GM23338 (cell line): ENCODE measurements around the gene PPL. TPM values are rescaled to one million over a fixed set of nuclear protein-coding genes. Genes with fewer than 3 reads are reported as not detected.

Experiments
- ATAC-seq: fragments of 200-7000 bp; cut with Tn5 transposase; 3 replicates; pipeline ENCODE4 v1.9.1; 2020
- DNase-seq: peaks from one replicate; pipeline ENCODE4 v3.0.0-alpha.2; 2015; ENCODE audit warnings: low spot score
- H2AFZ ChIP-seq: fragments of 200-600 bp; sonication (generic); 2 replicates; pipeline ENCODE4 v1.8.0; 2016; ENCODE audit warnings: antibody characterized with exemption, mild to moderate bottlenecking, moderate library complexity
- H3F3A ChIP-seq: fragments of 200-600 bp; sonication (generic); replicated peaks from 2 replicates; pipeline ENCODE4 v1.8.0; 2017; ENCODE audit warnings: antibody characterized with exemption, mixed run types, low read depth
- H3K27ac ChIP-seq: fragments of 200-600 bp; sonication (generic); 2 replicates; pipeline ENCODE4 v1.6.1; 2016; ENCODE audit warnings: low read depth
- H3K27me3 ChIP-seq: fragments of 200-600 bp; sonication (generic); 2 replicates; pipeline ENCODE4 v1.8.0; 2016; ENCODE audit warnings: mild to moderate bottlenecking, mixed run types, moderate library complexity; ENCODE audit not compliant: insufficient read depth
- H3K36me3 ChIP-seq: fragments of 200-600 bp; sonication (generic); 2 replicates; pipeline ENCODE4 v1.8.0; 2016; ENCODE audit warnings: mild to moderate bottlenecking; ENCODE audit not compliant: insufficient read depth
- H3K4me1 ChIP-seq: fragments of 200-600 bp; sonication (generic); 2 replicates; pipeline ENCODE4 v1.8.0; 2016; ENCODE audit warnings: mild to moderate bottlenecking, moderate library complexity; ENCODE audit not compliant: insufficient read depth
- H3K4me2 ChIP-seq: fragments of 200-600 bp; sonication (generic); 2 replicates; pipeline ENCODE4 v1.7.1; 2017; ENCODE audit warnings: mixed run types
- H3K4me3 ChIP-seq: fragments of 200-600 bp; sonication (generic); 2 replicates; pipeline ENCODE4 v1.6.1; 2016; ENCODE audit warnings: mixed run types
- H3K79me2 ChIP-seq: fragments of 200-600 bp; sonication (generic); replicated peaks from 2 replicates; pipeline ENCODE4 v1.8.0; 2017; ENCODE audit warnings: mild to moderate bottlenecking; ENCODE audit not compliant: insufficient read depth
- H3K9me2 ChIP-seq: fragments of 200-600 bp; sonication (generic); 2 replicates; pipeline ENCODE4 v1.8.0; 2017; ENCODE audit not compliant: insufficient read depth
- H4K20me1 ChIP-seq: fragments of 200-600 bp; sonication (generic); replicated peaks from 2 replicates; pipeline ENCODE4 v1.8.0; 2017; ENCODE audit warnings: mild to moderate bottlenecking; ENCODE audit not compliant: insufficient read depth
- H3K27ac Mint-ChIP-seq: 2 replicates; pipeline ENCODE4 v1.8.0; 2020; ENCODE audit warnings: inconsistent platforms, mild to moderate bottlenecking, moderate library complexity, mixed read lengths
- H3K27me3 Mint-ChIP-seq: 3 replicates; pipeline ENCODE4 v1.8.0; 2022; ENCODE audit warnings: low read depth, mild to moderate bottlenecking, moderate library complexity, mixed read lengths, inconsistent platforms; ENCODE audit not compliant: insufficient read depth, poor library complexity
- H3K36me3 Mint-ChIP-seq: 3 replicates; pipeline ENCODE4 v1.8.0; 2021; ENCODE audit warnings: low read depth, mild to moderate bottlenecking, inconsistent platforms, moderate library complexity, mixed read lengths
- H3K4me1 Mint-ChIP-seq: 3 replicates; pipeline ENCODE4 v1.8.0; 2020; ENCODE audit warnings: mild to moderate bottlenecking, inconsistent platforms, mixed read lengths
- H3K4me3 Mint-ChIP-seq: 3 replicates; pipeline ENCODE4 v1.8.0; 2021; ENCODE audit warnings: moderate library complexity, mild to moderate bottlenecking, inconsistent platforms, mixed read lengths
- H3K9me3 Mint-ChIP-seq: 3 replicates; pipeline ENCODE4 v1.8.0; 2020; ENCODE audit warnings: moderate library complexity, mild to moderate bottlenecking, inconsistent platforms, mixed read lengths
- CREB1 ChIP-seq: fragments of 250-450 bp; sonication (Bioruptor Pico); IDR thresholded peaks from 2 replicates; pipeline ENCODE4 v1.5.0; 2020; ENCODE audit warnings: low read depth, mild to moderate bottlenecking, moderate library complexity
- CTCF ChIP-seq, 2 experiments: fragments of 200-600 bp in 1 of 2; sonication (generic) in 1 of 2; conservative IDR thresholded peaks; 2 replicates each; pipeline versions ENCODE4 v1.5.1 to v1.6.1; 2016 to 2017; ENCODE audit warnings: antibody characterized with exemption in 2 of 2, low read depth in 2 of 2, mild to moderate bottlenecking in 2 of 2, moderate library complexity in 1 of 2
- EZH2 ChIP-seq: fragments of 200-600 bp; sonication (generic); IDR thresholded peaks from one replicate; pipeline ENCODE4 v1.8.0; 2017; ENCODE audit warnings: antibody characterized with exemption, mild to moderate bottlenecking, low read depth; ENCODE audit not compliant: unreplicated experiment
- EZH2phosphoT487 ChIP-seq: fragments of 200-600 bp; sonication (generic); IDR thresholded peaks from one replicate; pipeline ENCODE4 v1.8.1; 2018; ENCODE audit warnings: antibody characterized with exemption; ENCODE audit not compliant: unreplicated experiment
- JUNB ChIP-seq: IDR thresholded peaks from one replicate; pipeline ENCODE4 v1.6.1; 2016; ENCODE audit warnings: antibody characterized with exemption; ENCODE audit not compliant: unreplicated experiment
- REST ChIP-seq: IDR thresholded peaks from one replicate; pipeline ENCODE4 v1.6.1; 2018; ENCODE audit warnings: antibody characterized with exemption; ENCODE audit not compliant: unreplicated experiment
- STAT1 ChIP-seq: IDR thresholded peaks from one replicate; pipeline ENCODE4 v1.6.1; 2016; ENCODE audit warnings: antibody characterized with exemption; ENCODE audit not compliant: unreplicated experiment
- ZNF331 ChIP-seq: fragments of 250-450 bp; sonication (Bioruptor Pico); IDR thresholded peaks from 2 replicates; pipeline ENCODE4 v1.5.0; 2020; ENCODE audit warnings: low read depth, mild to moderate bottlenecking, moderate library complexity
- polyA plus RNA-seq: library from polyadenylated mRNA; unstranded; fragments of >200 nt; fragmentation: Nextera tagmentation; extraction: Ambion mirVana; gene quantifications from 2 replicates; pipeline ENCODE4 v1.2.1, GENCODE V29; 2016
- total RNA-seq: library from RNA; depleted of rRNA; stranded (reverse); fragments of >200 nt; shearing (Covaris generic); gene quantifications from 2 replicates; pipeline ENCODE4 v1.2.3, GENCODE V29; 2014

Gene PPL
- total and polyA plus RNA-seq, 2 experiments from 2014 or later, result 10.6 to 31.7 TPM

- Mint-ChIP-seq H3K27me3 (peaks cover 6% of the 10 kb centered on the region), H3K36me3 (peaks cover 65% of the 10 kb centered on the region), H3K9me3 (no peaks in the 10 kb centered on the region; the same call in 2 of the 3 replicates), H3K4me3 (no peak overlapping the region), H3K4me1 (no peaks in the 10 kb centered on the region), H3K27ac (no peak overlapping the region)
- no peak overlapping the region for H3K4me2 ChIP-seq
- H3K4me3 ChIP-seq, result no peak overlapping the region
- no peak for DNase-seq
- H3K27ac ChIP-seq, result no peak overlapping the region
- H3K9me2 ChIP-seq, result no peaks in the 10 kb centered on the region
- no peaks in the 10 kb centered on the region for H3K27me3 ChIP-seq
- H3K36me3 ChIP-seq, result peaks cover 25% of the 10 kb centered on the region
- H3K79me2 ChIP-seq, result no peaks in the 10 kb centered on the region; the same call in 1 of the 2 replicates
- no peak for ATAC-seq
- no peak overlapping the region for H2AFZ ChIP-seq
- H3F3A ChIP-seq, result 0 out of 2 replicates have a peak, but pooled peaks cover 3% of the 10 kb centered on the region
- H3K4me1 ChIP-seq, result no peaks in the 10 kb centered on the region
- peaks cover 10% of the 10 kb centered on the region; the same call in 1 of the 2 replicates for H4K20me1 ChIP-seq
- no peak for TF ChIP-seq CTCF (conservative IDR thresholded peaks at IDR 0.05; ENCODE audit: low read depth in 2 of 2)
- TF ChIP-seq EZH2, result no peak
- TF ChIP-seq CREB1 (CRISPR knock-in tag), result no peak
- no peak for TF ChIP-seq ZNF331
These were observed 62.3 kb downstream of the PPL start for GRCh38 chr16:4874666-4875065.

- H3K79me2 ChIP-seq, result peaks cover 14% of the 10 kb centered on the region
- peaks cover 25% of the 10 kb centered on the region for H3K36me3 ChIP-seq
- no peak for DNase-seq
- H4K20me1 ChIP-seq, result peaks cover 21% of the 10 kb centered on the region
- no peak overlapping the region for H3K4me3 ChIP-seq
- H3K4me1 ChIP-seq, result no peaks in the 10 kb centered on the region
- Mint-ChIP-seq H3K4me1 (no peaks in the 10 kb centered on the region), H3K27ac (no peak overlapping the region), H3K9me3 (no peaks in the 10 kb centered on the region; the same call in 2 of the 3 replicates), H3K4me3 (no peak overlapping the region), H3K36me3 (peaks cover 66% of the 10 kb centered on the region), H3K27me3 (peaks cover 8% of the 10 kb centered on the region)
- no peaks in the 10 kb centered on the region for H3K9me2 ChIP-seq
- no peak overlapping the region for H3K27ac ChIP-seq
- no peak for ATAC-seq
- H3F3A ChIP-seq, result no peaks in the 10 kb centered on the region
- no peaks in the 10 kb centered on the region for H3K27me3 ChIP-seq
- H3K4me2 ChIP-seq, result no peak overlapping the region
- no peak overlapping the region for H2AFZ ChIP-seq
- TF ChIP-seq EZH2phosphoT487 (no peak), JUNB (no peak), REST (no peak), STAT1 (no peak), EZH2 (no peak), CTCF (conservative IDR thresholded peaks at IDR 0.05; ENCODE audit: low read depth in 2 of 2) (no peak)
These were observed 63.9 kb downstream of the PPL start for GRCh38 chr16:4873091-4873490.
